ENCODE data around the gene BMP6. TPM values are rescaled to one million over a fixed set of nuclear protein-coding genes. Genes with fewer than 3 reads are reported as not detected.
"Not testable (repeated sequence)": the region's sequence is repeated elsewhere in the genome, so short reads cannot be mapped to it uniquely, and the experiment has no call there.

BMP6 gene
- total and polyA plus RNA-seq, 2 donors from 2014 or later = 5.0 to 10.0 TPM

GRCh38 chr6:7891078-7891872 lies 165.4 kb downstream of the BMP6 start:
- Histone ChIP-seq H3K27me3 (ENCODE audit: control insufficient read depth, insufficient read depth, low read length) (no peaks in the 10 kb centered on the region), H3K9ac (ENCODE audit: low read length in 3 of 3) (no peak overlapping the region), H3K36me3 (ENCODE audit: control insufficient read depth in 2 of 3, insufficient read depth in 3 of 3, low read length in 3 of 3) (peaks cover 3 to 62% (median 49%) of the 10 kb centered on the region in 3 donors), H3K9me3 (ENCODE audit: control insufficient read depth in 2 of 3, insufficient read depth in 1 of 3, low read length in 3 of 3) (no peaks in the 10 kb centered on the region), H3K27ac (ENCODE audit: low read depth in 2 of 2, low read length in 2 of 2) (no peak overlapping the region), H3K4me3 (ENCODE audit: low read length in 3 of 3) (no peak overlapping the region), H3K4me1 (ENCODE audit: control insufficient read depth in 2 of 3, insufficient read depth in 2 of 3, low read depth in 1 of 3, low read length in 3 of 3) (no peaks in the 10 kb centered on the region)
- TF ChIP-seq CTCF (IDR thresholded peaks at IDR 0.05; ENCODE audit: borderline replicate concordance, extremely low read depth, insufficient read depth) = no peak
- DNase-seq (peak in 2 of 5 donors; percentile 6 to 20), FAIRE-seq (no peak)
- intact Hi-C loops (cut with DNase I) = no loop called here

DNA sequence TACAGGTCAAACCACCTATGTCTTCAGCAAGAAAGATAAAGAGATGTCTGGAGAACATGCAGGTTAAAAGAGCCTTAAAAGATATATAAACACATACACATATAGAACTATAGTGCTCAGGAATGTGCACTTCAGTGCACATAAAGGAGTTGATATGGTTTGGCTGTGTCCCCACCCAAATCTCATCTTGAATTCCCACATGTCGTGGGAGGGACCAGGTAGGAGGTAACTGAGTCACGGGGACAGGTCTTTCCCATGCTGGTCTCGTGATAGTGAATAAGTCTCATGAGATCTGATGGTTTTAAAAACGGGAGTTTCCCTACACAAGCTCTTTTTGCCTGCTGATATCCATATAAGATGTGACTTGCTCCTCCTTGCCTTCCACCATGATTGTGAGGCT lies 166.5 kb downstream of the BMP6 start:
- H3K27me3 ChIP-seq (ENCODE audit: control insufficient read depth, insufficient read depth, low read length); DNase-seq; H3K27ac ChIP-seq (ENCODE audit: low read depth in 2 of 2, low read length in 2 of 2); H3K9me3 ChIP-seq (ENCODE audit: control insufficient read depth in 2 of 3, insufficient read depth in 1 of 3, low read length in 3 of 3); intact Hi-C loops (cut with DNase I); H3K4me3 ChIP-seq (ENCODE audit: low read length in 3 of 3); H3K9ac ChIP-seq (ENCODE audit: low read length in 3 of 3); H3K4me1 ChIP-seq (ENCODE audit: control insufficient read depth in 2 of 3, insufficient read depth in 2 of 3, low read depth in 1 of 3, low read length in 3 of 3); FAIRE-seq: not testable (repeated sequence)
- H3K36me3 ChIP-seq (ENCODE audit: control insufficient read depth in 2 of 3, insufficient read depth in 3 of 3, low read length in 3 of 3) = peaks cover 3 to 60% (median 46%) of the 10 kb centered on the region in 3 donors

- TF ChIP-seq CTCF (IDR thresholded peaks at IDR 0.05; ENCODE audit: borderline replicate concordance, extremely low read depth, insufficient read depth) = no peak
- peaks cover 3 to 66% (median 41%) of the 10 kb centered on the region in 3 donors for H3K36me3 ChIP-seq (ENCODE audit: control insufficient read depth in 2 of 3, insufficient read depth in 3 of 3, low read length in 3 of 3)
Observed at GRCh38 chr6:7893342-7893741, 167.4 kb downstream of the BMP6 start.

GRCh38 chr6:7894262-7895124 lies 168.6 kb downstream of the BMP6 start:
- H3K4me3 ChIP-seq (ENCODE audit: low read length in 3 of 3) = no peak overlapping the region
- FAIRE-seq = no peak
- DNase-seq = no peak
- H3K9me3 ChIP-seq (ENCODE audit: control insufficient read depth in 2 of 3, insufficient read depth in 1 of 3, low read length in 3 of 3) = no peaks in the 10 kb centered on the region
- peaks cover 5 to 62% (median 40%) of the 10 kb centered on the region in 3 donors for H3K36me3 ChIP-seq (ENCODE audit: control insufficient read depth in 2 of 3, insufficient read depth in 3 of 3, low read length in 3 of 3)
- H3K9ac ChIP-seq (ENCODE audit: low read length in 3 of 3) = no peak overlapping the region
- no peaks in the 10 kb centered on the region for H3K27me3 ChIP-seq (ENCODE audit: control insufficient read depth, insufficient read depth, low read length)
- intact Hi-C loops (cut with DNase I) = no loop called here
- peaks cover 0 to 3% (median 0%) of the 10 kb centered on the region in 3 donors for H3K4me1 ChIP-seq (ENCODE audit: control insufficient read depth in 2 of 3, insufficient read depth in 2 of 3, low read depth in 1 of 3, low read length in 3 of 3)
- no peak overlapping the region for H3K27ac ChIP-seq (ENCODE audit: low read depth in 2 of 2, low read length in 2 of 2)
- TF ChIP-seq CTCF (IDR thresholded peaks at IDR 0.05; ENCODE audit: borderline replicate concordance, extremely low read depth, insufficient read depth) = no peak

More at GRCh38 chr6:7893342-7893741, 167.4 kb downstream of the BMP6 start:
- no peaks in the 10 kb centered on the region for H3K27me3 ChIP-seq (ENCODE audit: control insufficient read depth, insufficient read depth, low read length)
- no peak for FAIRE-seq
- H3K4me3 ChIP-seq (ENCODE audit: low read length in 3 of 3) = no peak overlapping the region
- intact Hi-C loops (cut with DNase I) = no loop called here
- no peaks in the 10 kb centered on the region for H3K9me3 ChIP-seq (ENCODE audit: control insufficient read depth in 2 of 3, insufficient read depth in 1 of 3, low read length in 3 of 3)
- no peak overlapping the region for H3K27ac ChIP-seq (ENCODE audit: low read depth in 2 of 2, low read length in 2 of 2)
- H3K9ac ChIP-seq (ENCODE audit: low read length in 3 of 3) = no peak overlapping the region
- H3K4me1 ChIP-seq (ENCODE audit: control insufficient read depth in 2 of 3, insufficient read depth in 2 of 3, low read depth in 1 of 3, low read length in 3 of 3) = peaks cover 0 to under 1% (median 0%) of the 10 kb centered on the region in 3 donors
- DNase-seq = no peak
